Activated T-cell treated with anti-CD3 and anti-CD28 coated beads, Interleukin-2, amount 50 U/mL, for 4 hours (primary cell): ENCODE results near the gene OMP. TPM values are rescaled to one million over a fixed set of nuclear protein-coding genes. Genes with fewer than 3 reads are reported as not detected.
"Not testable (repeated sequence)": the region's sequence is repeated elsewhere in the genome, so short reads cannot be mapped to it uniquely, and the experiment has no call there.

Source experiments
- ATAC-seq, 2 donors: fragments of 200-7000 bp; cut with Tn5 transposase; one replicate each; pipeline ENCODE4 v1.10.0; 2021
- DNase-seq: peaks from one replicate; pipeline ENCODE4 v3.0.0-alpha.2; 2020
- H3K27me3 Mint-ChIP-seq: one replicate; pipeline ENCODE4 v1.8.0; 2021; ENCODE audit warnings: low read depth, mixed read lengths
- H3K36me3 Mint-ChIP-seq: one replicate; pipeline ENCODE4 v1.8.0; 2022; ENCODE audit warnings: mixed read lengths; ENCODE audit not compliant: insufficient read depth
- H3K4me1 Mint-ChIP-seq: one replicate; pipeline ENCODE4 v1.8.0; 2021; ENCODE audit warnings: low read depth, mixed read lengths
- H3K4me3 Mint-ChIP-seq: one replicate; pipeline ENCODE4 v1.8.0; 2021; ENCODE audit warnings: mild to moderate bottlenecking, moderate library complexity, mixed read lengths
- H3K9me3 Mint-ChIP-seq: one replicate; pipeline ENCODE4 v1.8.0; 2021; ENCODE audit warnings: mixed read lengths
- total RNA-seq, 3 donors: library from RNA; stranded (reverse); gene quantifications; one replicate each; pipeline ENCODE4 v1.2.1, GENCODE V29; 2021

The OMP gene
- total RNA-seq: not detected

- no peak for DNase-seq
- ATAC-seq: no peak
- Mint-ChIP-seq H3K36me3 (no peaks in the 10 kb centered on the region), H3K9me3 (no peaks in the 10 kb centered on the region), H3K27me3 (no peaks in the 10 kb centered on the region), H3K4me1 (no peaks in the 10 kb centered on the region), H3K4me3 (no peak within 1 kb of the TSS)
These were observed at the start of gene OMP for GRCh38 chr11:77102246-77103210. Gene OMP (plus strand): TSS chr11:77102840. CDS start chr11:77102840, 0 bp downstream.

GRCh38 chr11:77053217-77054015 is 49.2 kb upstream of the OMP start:
- H3K9me3 Mint-ChIP-seq: peaks cover 4% of the 10 kb centered on the region
- no peaks in the 10 kb centered on the region for H3K4me1 Mint-ChIP-seq
- H3K36me3 Mint-ChIP-seq: no peaks in the 10 kb centered on the region
- ATAC-seq (no peak), DNase-seq (no peak)
- no peak overlapping the region for H3K4me3 Mint-ChIP-seq
- no peaks in the 10 kb centered on the region for H3K27me3 Mint-ChIP-seq

GRCh38 chr11:77054084-77054483 is 48.6 kb upstream of the OMP start:
- no peaks in the 10 kb centered on the region for H3K27me3 Mint-ChIP-seq
- no peaks in the 10 kb centered on the region for H3K36me3 Mint-ChIP-seq

GRCh38 chr11:77055101-77055561 is 47.5 kb upstream of the OMP start:
- no peak for DNase-seq
- Mint-ChIP-seq H3K9me3 (peaks cover 4% of the 10 kb centered on the region), H3K36me3 (no peaks in the 10 kb centered on the region), H3K27me3 (no peaks in the 10 kb centered on the region), H3K4me3 (no peak overlapping the region), H3K4me1 (no peaks in the 10 kb centered on the region)
- ATAC-seq: no peak

More at GRCh38 chr11:77054084-77054483, 48.6 kb upstream of the OMP start:
- ATAC-seq (no peak), DNase-seq (no peak)
- H3K4me1 Mint-ChIP-seq: no peaks in the 10 kb centered on the region
- H3K4me3 Mint-ChIP-seq: no peak overlapping the region
- H3K9me3 Mint-ChIP-seq: peaks cover 4% of the 10 kb centered on the region

- no peaks in the 10 kb centered on the region for H3K27me3 Mint-ChIP-seq
- no peak for ATAC-seq
- no peak overlapping the region for H3K4me3 Mint-ChIP-seq
- H3K36me3 Mint-ChIP-seq: no peaks in the 10 kb centered on the region
- H3K4me1 Mint-ChIP-seq: no peaks in the 10 kb centered on the region
- peaks cover 4% of the 10 kb centered on the region for H3K9me3 Mint-ChIP-seq
- DNase-seq: no peak
These were observed 46.7 kb upstream of the OMP start for GRCh38 chr11:77055913-77056312.

- no peak for DNase-seq
- Mint-ChIP-seq H3K9me3 (peaks cover 8% of the 10 kb centered on the region), H3K36me3 (no peaks in the 10 kb centered on the region), H3K4me1 (no peaks in the 10 kb centered on the region), H3K27me3 (no peaks in the 10 kb centered on the region), H3K4me3 (no peak overlapping the region)
- ATAC-seq: no peak
These were observed 45.7 kb upstream of the OMP start for GRCh38 chr11:77056814-77057402.

GRCh38 chr11:77057938-77058474 is 44.6 kb upstream of the OMP start:
- no peak for DNase-seq
- Mint-ChIP-seq H3K27me3 (no peaks in the 10 kb centered on the region), H3K4me1 (no peaks in the 10 kb centered on the region), H3K9me3 (peaks cover 8% of the 10 kb centered on the region), H3K36me3 (no peaks in the 10 kb centered on the region), H3K4me3 (no peak overlapping the region)
- no peak for ATAC-seq

- Mint-ChIP-seq H3K36me3 (no peaks in the 10 kb centered on the region), H3K9me3 (peaks cover 8% of the 10 kb centered on the region), H3K4me1 (no peaks in the 10 kb centered on the region), H3K4me3 (no peak overlapping the region), H3K27me3 (no peaks in the 10 kb centered on the region)
- DNase-seq (no peak), ATAC-seq (no peak)
These were observed 43.7 kb upstream of the OMP start for GRCh38 chr11:77058900-77059299.

- ATAC-seq: no peak
These were observed 42.8 kb upstream of the OMP start for GRCh38 chr11:77059806-77060205.

GRCh38 chr11:77060234-77060633 is 42.4 kb upstream of the OMP start:
- H3K4me1 Mint-ChIP-seq: no peaks in the 10 kb centered on the region
- H3K9me3 Mint-ChIP-seq: peaks cover 8% of the 10 kb centered on the region
- no peaks in the 10 kb centered on the region for H3K36me3 Mint-ChIP-seq
- H3K27me3 Mint-ChIP-seq: no peaks in the 10 kb centered on the region
- H3K4me3 Mint-ChIP-seq: no peak overlapping the region
- ATAC-seq (no peak), DNase-seq (no peak)

More at GRCh38 chr11:77059806-77060205, 42.8 kb upstream of the OMP start:
- no peaks in the 10 kb centered on the region for H3K36me3 Mint-ChIP-seq
- peaks cover 8% of the 10 kb centered on the region for H3K9me3 Mint-ChIP-seq
- no peaks in the 10 kb centered on the region for H3K4me1 Mint-ChIP-seq
- no peak for DNase-seq
- H3K4me3 Mint-ChIP-seq: no peak overlapping the region
- H3K27me3 Mint-ChIP-seq: no peaks in the 10 kb centered on the region

GRCh38 chr11:77061258-77061657 is 41.4 kb upstream of the OMP start:
- not testable (repeated sequence) for H3K9me3 Mint-ChIP-seq, H3K4me1 Mint-ChIP-seq, ATAC-seq, H3K27me3 Mint-ChIP-seq, H3K4me3 Mint-ChIP-seq, H3K36me3 Mint-ChIP-seq, DNase-seq

GRCh38 chr11:77062924-77063323 is 39.7 kb upstream of the OMP start:
- DNase-seq: no peak
- ATAC-seq: no peak
- Mint-ChIP-seq H3K9me3 (peaks cover 3% of the 10 kb centered on the region), H3K27me3 (no peaks in the 10 kb centered on the region), H3K4me1 (peaks cover 6% of the 10 kb centered on the region), H3K4me3 (no peak overlapping the region), H3K36me3 (no peaks in the 10 kb centered on the region)

GRCh38 chr11:77063407-77063806 is 39.2 kb upstream of the OMP start:
- DNase-seq (no peak), ATAC-seq (no peak)
- no peak overlapping the region for H3K4me3 Mint-ChIP-seq
- no peaks in the 10 kb centered on the region for H3K27me3 Mint-ChIP-seq
- no peaks in the 10 kb centered on the region for H3K36me3 Mint-ChIP-seq
- H3K4me1 Mint-ChIP-seq: peaks cover 6% of the 10 kb centered on the region
- peaks cover 3% of the 10 kb centered on the region for H3K9me3 Mint-ChIP-seq

- peaks cover 3% of the 10 kb centered on the region for H3K9me3 Mint-ChIP-seq
- no peak for DNase-seq
- H3K4me1 Mint-ChIP-seq: peaks cover 6% of the 10 kb centered on the region
These were observed 38.8 kb upstream of the OMP start for GRCh38 chr11:77063861-77064260.

More at GRCh38 chr11:77063861-77064260, 38.8 kb upstream of the OMP start:
- H3K36me3 Mint-ChIP-seq: no peaks in the 10 kb centered on the region
- H3K27me3 Mint-ChIP-seq: no peaks in the 10 kb centered on the region
- ATAC-seq: no peak
- H3K4me3 Mint-ChIP-seq: no peak overlapping the region
